CD4-positive, alpha-beta T cell treated with Interleukin-15 for 4 hours (primary cell): Measurements from ENCODE around the gene TSHZ1.

ENCODE experiments used
- DNase-seq: peaks from one replicate; pipeline ENCODE4 v3.0.0-alpha.2; 2020; ENCODE audit warnings: low spot score

TSHZ1 gene, protein sequence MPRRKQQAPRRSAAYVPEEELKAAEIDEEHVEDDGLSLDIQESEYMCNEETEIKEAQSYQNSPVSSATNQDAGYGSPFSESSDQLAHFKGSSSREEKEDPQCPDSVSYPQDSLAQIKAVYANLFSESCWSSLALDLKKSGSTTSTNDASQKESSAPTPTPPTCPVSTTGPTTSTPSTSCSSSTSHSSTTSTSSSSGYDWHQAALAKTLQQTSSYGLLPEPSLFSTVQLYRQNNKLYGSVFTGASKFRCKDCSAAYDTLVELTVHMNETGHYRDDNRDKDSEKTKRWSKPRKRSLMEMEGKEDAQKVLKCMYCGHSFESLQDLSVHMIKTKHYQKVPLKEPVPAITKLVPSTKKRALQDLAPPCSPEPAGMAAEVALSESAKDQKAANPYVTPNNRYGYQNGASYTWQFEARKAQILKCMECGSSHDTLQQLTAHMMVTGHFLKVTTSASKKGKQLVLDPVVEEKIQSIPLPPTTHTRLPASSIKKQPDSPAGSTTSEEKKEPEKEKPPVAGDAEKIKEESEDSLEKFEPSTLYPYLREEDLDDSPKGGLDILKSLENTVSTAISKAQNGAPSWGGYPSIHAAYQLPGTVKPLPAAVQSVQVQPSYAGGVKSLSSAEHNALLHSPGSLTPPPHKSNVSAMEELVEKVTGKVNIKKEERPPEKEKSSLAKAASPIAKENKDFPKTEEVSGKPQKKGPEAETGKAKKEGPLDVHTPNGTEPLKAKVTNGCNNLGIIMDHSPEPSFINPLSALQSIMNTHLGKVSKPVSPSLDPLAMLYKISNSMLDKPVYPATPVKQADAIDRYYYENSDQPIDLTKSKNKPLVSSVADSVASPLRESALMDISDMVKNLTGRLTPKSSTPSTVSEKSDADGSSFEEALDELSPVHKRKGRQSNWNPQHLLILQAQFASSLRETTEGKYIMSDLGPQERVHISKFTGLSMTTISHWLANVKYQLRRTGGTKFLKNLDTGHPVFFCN (N-terminal part only)

DNA sequence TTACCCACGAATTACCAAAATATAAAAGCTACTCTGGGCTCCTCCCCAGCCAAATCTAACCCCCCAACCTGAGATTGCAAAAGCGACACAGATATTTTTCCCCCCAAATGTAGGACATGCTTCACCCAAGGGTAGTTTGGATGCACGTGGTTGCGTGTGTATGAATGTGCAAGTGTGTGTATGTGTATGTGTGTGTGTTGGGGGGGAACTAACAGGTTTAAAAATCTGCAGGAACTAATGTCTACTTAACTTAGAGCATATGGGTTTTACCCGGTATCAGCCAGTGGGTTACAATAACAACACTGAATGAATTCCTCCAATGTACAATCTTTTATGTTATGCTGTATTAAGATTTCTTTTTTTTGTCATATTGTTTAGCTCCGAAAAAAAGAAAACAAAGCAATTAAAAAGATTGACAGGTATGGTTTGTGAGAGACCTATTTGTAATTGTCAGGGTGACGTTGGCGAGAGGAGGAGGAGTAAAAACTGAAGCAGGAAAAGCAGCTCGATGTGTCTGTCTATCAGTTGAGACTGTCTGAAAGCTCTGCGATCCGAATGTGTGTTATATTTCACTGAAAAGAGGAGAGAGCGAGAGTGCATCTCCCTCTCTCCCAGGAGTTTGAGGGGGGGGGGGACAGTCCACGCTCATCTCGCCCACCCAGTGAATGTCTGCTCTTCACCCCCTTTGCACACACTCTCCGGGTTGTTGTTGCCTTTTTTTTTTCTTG is at the start of gene TSHZ1:
TSS of gene TSHZ1 (plus strand) at position 524 of the 728 bp plus-strand sequence. CDS start 1,080 bp downstream, outside the sequence.
- DNase-seq: peak; percentile 74

DNA sequence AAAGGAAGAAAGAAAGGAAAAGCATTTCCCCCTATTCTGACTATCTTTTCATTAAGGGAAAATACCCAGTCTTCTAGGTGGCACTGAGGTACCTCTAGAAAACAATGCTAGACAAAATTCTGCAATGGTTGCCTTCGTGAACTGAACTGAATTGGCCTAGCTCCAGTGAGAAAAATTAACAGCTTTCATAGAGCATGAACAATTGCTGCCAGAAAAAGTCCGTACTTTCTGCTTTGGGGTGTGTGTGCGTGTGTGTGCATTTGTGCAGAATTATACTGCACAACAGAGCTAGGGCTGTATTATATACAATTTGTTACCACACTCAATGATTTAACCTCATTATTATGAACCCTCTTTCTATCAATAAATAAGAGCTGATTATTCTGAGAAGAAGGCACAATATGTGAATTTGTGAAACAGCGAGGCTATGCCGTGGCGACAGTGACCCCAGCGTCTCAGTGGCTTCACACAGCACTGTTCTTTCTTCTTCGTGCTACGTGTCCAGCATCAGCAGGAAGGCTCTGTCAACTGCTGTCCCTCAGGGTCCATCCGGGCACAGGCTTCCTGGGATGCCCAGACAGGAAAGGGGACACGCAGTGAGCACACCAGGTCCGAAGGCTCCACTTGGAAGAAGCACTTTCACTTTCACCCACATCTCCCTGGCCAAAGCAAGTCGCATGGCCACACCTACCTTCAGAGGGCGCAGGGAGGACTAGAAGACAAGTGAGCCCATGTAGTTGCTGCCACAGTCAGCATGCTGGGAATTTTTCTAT is 49.2 kb upstream of the TSHZ1 start:
- DNase-seq: peak; percentile 30

- no peak for DNase-seq
Observed at GRCh38 chr18:75162467-75162866, 48.1 kb upstream of the TSHZ1 start.

DNA sequence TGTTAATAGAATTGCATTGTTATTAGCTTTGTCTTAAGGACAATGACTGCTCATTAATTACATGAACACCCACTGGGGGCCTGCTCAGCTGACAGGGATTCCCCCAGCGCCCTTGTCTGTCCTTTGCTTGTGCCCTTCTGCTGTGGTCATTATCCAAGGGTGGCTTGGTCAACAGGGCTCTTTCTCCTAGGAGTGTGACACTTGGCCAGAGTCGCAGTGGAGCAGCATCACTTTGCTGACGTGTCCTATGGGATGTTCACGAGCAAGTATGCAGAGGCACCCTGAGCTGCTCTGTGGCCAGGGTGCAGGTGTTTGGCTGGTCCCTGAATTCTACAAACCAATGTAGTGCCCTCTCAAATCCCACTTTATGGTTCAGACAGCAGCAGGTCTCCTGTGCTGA is 47.6 kb upstream of the TSHZ1 start:
- no peak for DNase-seq

DNA sequence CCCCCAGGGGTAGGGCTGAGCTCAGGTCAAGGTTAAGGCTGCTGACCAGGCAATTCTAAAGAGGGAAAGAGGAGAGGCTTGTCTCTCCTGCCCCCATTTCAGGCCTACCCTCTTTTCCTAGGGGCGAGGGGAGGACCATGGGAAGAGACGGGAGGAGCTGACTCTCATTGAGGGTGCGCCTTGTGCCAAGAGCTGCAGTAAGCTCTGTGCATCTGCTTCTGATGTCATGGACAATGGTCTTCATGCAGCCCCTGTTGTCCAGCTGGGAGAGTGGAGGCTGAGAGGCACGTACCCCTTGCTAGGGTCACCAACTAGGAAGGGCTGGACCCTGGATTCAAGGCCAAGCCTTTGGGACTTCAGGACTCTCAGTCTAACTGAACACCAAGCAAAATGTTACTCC is 46.9 kb upstream of the TSHZ1 start:
- DNase-seq: no peak

- DNase-seq: no peak
Observed at GRCh38 chr18:75164479-75164878, 46.1 kb upstream of the TSHZ1 start.

DNA sequence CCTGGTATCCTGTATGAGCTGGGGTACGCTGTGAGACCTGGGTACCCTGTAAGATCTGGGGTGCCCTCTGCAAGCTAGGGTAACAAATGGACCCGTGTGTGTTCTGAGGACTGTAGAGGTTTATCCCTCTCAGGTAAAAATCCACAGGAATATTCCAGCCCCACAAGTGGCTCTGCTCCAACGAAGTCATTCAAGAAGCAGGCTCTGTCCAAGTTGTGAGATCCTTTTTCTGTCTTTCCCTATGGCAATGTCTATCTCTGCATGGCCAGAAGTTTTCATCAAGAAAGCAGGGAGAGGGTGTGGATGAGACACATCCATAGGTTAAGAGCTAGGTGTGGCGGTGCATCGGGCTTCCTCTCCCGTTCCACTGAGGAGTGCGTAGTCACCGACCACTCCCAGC is 44.7 kb upstream of the TSHZ1 start:
- DNase-seq: no peak

- no peak for DNase-seq
Observed at GRCh38 chr18:75167137-75167536, 43.5 kb upstream of the TSHZ1 start.

GRCh38 chr18:75167759-75168618 is 42.6 kb upstream of the TSHZ1 start:
- DNase-seq: no peak

DNA sequence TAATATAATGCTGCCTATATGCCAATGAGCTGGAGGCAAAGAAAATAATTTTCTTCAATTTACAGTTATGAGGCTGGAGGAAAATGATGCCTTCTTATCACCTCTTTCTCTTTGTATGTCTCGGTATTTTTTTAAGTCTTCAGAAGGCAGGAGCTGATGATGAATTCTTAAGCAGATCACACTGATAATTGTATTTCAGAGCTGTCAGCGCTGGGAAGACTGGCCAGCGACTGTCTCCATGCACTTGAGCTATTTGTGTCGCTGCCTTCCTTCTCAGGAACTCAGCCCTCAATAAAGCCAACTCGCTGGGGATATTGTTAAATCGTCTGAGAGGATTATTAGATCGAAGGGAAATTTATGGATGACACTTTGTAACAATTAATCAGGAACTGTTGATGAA is 42.0 kb upstream of the TSHZ1 start:
- no peak for DNase-seq

- no peak for DNase-seq
Observed at GRCh38 chr18:75169411-75169810, 41.2 kb upstream of the TSHZ1 start.

- no peak for DNase-seq
Observed at GRCh38 chr18:75170022-75170789, 40.4 kb upstream of the TSHZ1 start.

GRCh38 chr18:75170916-75171315 is 39.7 kb upstream of the TSHZ1 start:
- no peak for DNase-seq

GRCh38 chr18:75172299-75173124 is 38.1 kb upstream of the TSHZ1 start:
- no peak for DNase-seq

DNA sequence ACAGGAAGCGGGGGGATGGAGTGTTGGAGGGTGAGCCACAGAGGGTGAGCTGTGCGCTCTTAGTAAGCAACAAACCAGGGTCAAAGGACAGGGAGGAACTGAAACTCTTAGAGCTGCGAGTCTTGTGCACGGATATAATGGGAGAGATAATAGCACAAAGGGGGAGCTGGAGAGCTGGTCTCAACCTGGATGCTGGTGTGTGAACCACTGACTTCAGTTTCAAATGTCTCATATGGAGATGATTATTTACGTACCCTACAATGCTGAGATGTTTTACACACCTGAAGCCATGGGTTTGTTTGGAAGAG is 37.5 kb upstream of the TSHZ1 start:
- peak; percentile 4 for DNase-seq

DNA sequence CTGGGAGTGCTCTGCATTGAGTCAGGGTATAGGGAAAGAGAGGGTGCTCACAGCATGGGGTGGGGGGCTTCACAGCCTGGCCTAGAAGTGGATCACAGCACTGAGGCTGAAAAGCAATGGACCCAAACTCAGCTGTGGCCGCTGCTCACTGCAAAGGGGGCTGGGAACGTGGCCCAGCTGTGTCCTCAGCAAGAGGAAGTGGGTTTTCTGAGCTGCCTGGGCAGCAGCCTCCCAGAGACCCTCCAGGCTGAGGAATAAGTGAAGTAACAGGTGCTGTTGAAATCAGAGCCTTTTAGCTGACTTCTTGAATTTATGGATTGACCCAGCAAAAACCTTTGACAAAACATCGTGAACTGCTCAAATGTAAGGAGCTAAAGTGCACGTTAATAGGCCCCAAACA is 36.9 kb upstream of the TSHZ1 start:
- DNase-seq: no peak

GRCh38 chr18:75176849-75177248 is 33.7 kb upstream of the TSHZ1 start:
- no peak for DNase-seq

GRCh38 chr18:75178376-75178775 is 32.2 kb upstream of the TSHZ1 start:
- no peak for DNase-seq
